IMR-90 (cell line): ENCODE measurements around the gene DBT. TPM values are rescaled to one million over a fixed set of nuclear protein-coding genes. Genes with fewer than 3 reads are reported as not detected.

Source experiments
- ATAC-seq: fragments of 200-7000 bp; cut with Tn5 transposase; 2 replicates; pipeline ENCODE4 v1.9.1; 2020; ENCODE audit warnings: low read depth, mild to moderate bottlenecking, moderate library complexity
- BruUV-seq: library from RNA; stranded (reverse); fragments of 400-500 nt; replicated peaks from 2 replicates; lab custom pipeline; 2021; lab: Mats Ljungman, UMichigan
- CTCF ChIA-PET: fragments of 300-600 bp; formaldehyde crosslinking; extraction: SDS; loops from one replicate; lab custom pipeline; 2021; ENCODE audit warnings: antibody characterized with exemption; lab: Yijun Ruan, JAX
- POLR2A ChIA-PET: fragments of 300-600 bp; sonication (Branson Sonifier 250); formaldehyde crosslinking; loops from one replicate; lab custom pipeline; 2022; ENCODE audit warnings: antibody characterized with exemption; ENCODE audit not compliant: unreplicated experiment; lab: Charles Lee
- DNase-seq: peaks from one replicate; pipeline ENCODE4 v3.0.0; 2013
- H2AFZ ChIP-seq: replicated peaks from 2 replicates; pipeline ENCODE3; 2013; ENCODE audit warnings: low read length, mild to moderate bottlenecking; ENCODE audit not compliant: poor library complexity
- H2AK5ac ChIP-seq: 2 replicates; pipeline ENCODE4 v1.6.1; 2013; ENCODE audit warnings: low read depth, low read length, inconsistent platforms
- H2AK9ac ChIP-seq: replicated peaks from 2 replicates; pipeline ENCODE3; 2013; ENCODE audit warnings: mild to moderate bottlenecking, low read depth, low read length, moderate library complexity; ENCODE audit not compliant: poor library complexity
- H2BK120ac ChIP-seq: 2 replicates; pipeline ENCODE4 v1.6.1; 2013; ENCODE audit warnings: low read depth, low read length, inconsistent platforms
- H2BK15ac ChIP-seq: 3 replicates; pipeline ENCODE4 v1.6.1; 2013; ENCODE audit warnings: low read depth, low read length, inconsistent platforms
- H2BK20ac ChIP-seq: 2 replicates; pipeline ENCODE4 v1.6.1; 2013; ENCODE audit warnings: low read depth, mild to moderate bottlenecking, inconsistent platforms, low read length, moderate library complexity
- H2BK5ac ChIP-seq: 2 replicates; pipeline ENCODE4 v1.6.1; 2013; ENCODE audit warnings: mild to moderate bottlenecking, low read depth, low read length, inconsistent platforms; ENCODE audit not compliant: poor library complexity, severe bottlenecking
- H3K14ac ChIP-seq: replicated peaks from 2 replicates; pipeline ENCODE4 v1.6.1; 2013; ENCODE audit warnings: low read depth, low read length, inconsistent platforms
- H3K18ac ChIP-seq: 2 replicates; pipeline ENCODE4 v1.6.1; 2013; ENCODE audit warnings: low read depth, low read length, control low read depth
- H3K23ac ChIP-seq: 2 replicates; pipeline ENCODE4 v1.6.1; 2013; ENCODE audit warnings: low read depth, low read length, inconsistent platforms
- H3K27ac ChIP-seq: 2 replicates; pipeline ENCODE4 v1.5.1; 2013; ENCODE audit warnings: mild to moderate bottlenecking, control low read depth, low read length; ENCODE audit not compliant: insufficient read depth
- H3K27me3 ChIP-seq: 2 replicates; pipeline ENCODE4 v1.6.1; 2013; ENCODE audit warnings: low read length; ENCODE audit not compliant: control insufficient read depth, insufficient read depth
- H3K36me3 ChIP-seq: 2 replicates; pipeline ENCODE4 v1.6.1; 2013; ENCODE audit warnings: low read length, mixed read lengths; ENCODE audit not compliant: control insufficient read depth, insufficient read depth
- H3K4ac ChIP-seq: 2 replicates; pipeline ENCODE4 v1.6.1; 2013; ENCODE audit warnings: low read depth, low read length, inconsistent platforms
- H3K4me1 ChIP-seq: 2 replicates; pipeline ENCODE4 v1.6.1; 2013; ENCODE audit warnings: low read length, mixed read lengths; ENCODE audit not compliant: control insufficient read depth, insufficient read depth
- H3K4me2 ChIP-seq: 2 replicates; pipeline ENCODE4 v1.6.1; 2013; ENCODE audit warnings: low read depth, mild to moderate bottlenecking, control low read depth, low read length, moderate library complexity
- H3K4me3 ChIP-seq: 2 replicates; pipeline ENCODE4 v1.5.1; 2013; ENCODE audit warnings: low read depth, mild to moderate bottlenecking, control low read depth, low read length, moderate library complexity; ENCODE audit not compliant: insufficient read depth
- H3K56ac ChIP-seq: 2 replicates; pipeline ENCODE4 v1.6.1; 2013; ENCODE audit warnings: low read length, inconsistent platforms; ENCODE audit not compliant: insufficient read depth; ENCODE audit errors: extremely low read depth
- H3K79me1 ChIP-seq, 2 experiments: 2 replicates each; pipeline ENCODE4 v1.6.1; 2013; ENCODE audit warnings: low read length in 2 of 2, inconsistent platforms in 1 of 2, low read depth in 1 of 2
- H3K9ac ChIP-seq: 2 replicates; pipeline ENCODE4 v1.6.1; 2013; ENCODE audit warnings: low read depth, low read length, control low read depth
- H3K9me1 ChIP-seq: 2 replicates; pipeline ENCODE4 v1.6.1; 2013; ENCODE audit warnings: low read length, inconsistent platforms; ENCODE audit not compliant: insufficient read depth
- H3K9me3 ChIP-seq: 2 replicates; pipeline ENCODE4 v1.6.1; 2013; ENCODE audit warnings: low read length; ENCODE audit not compliant: control insufficient read depth, insufficient read depth
- H4K20me1 ChIP-seq: 2 replicates; pipeline ENCODE4 v1.6.1; 2013; ENCODE audit warnings: low read length, inconsistent platforms; ENCODE audit not compliant: insufficient read depth
- H4K5ac ChIP-seq: 2 replicates; pipeline ENCODE4 v1.6.1; 2013; ENCODE audit warnings: mild to moderate bottlenecking, low read depth, low read length, control low read depth
- H4K8ac ChIP-seq, 2 experiments: 2 replicates each; pipeline ENCODE4 v1.6.1; 2013; ENCODE audit warnings: low read depth in 2 of 2, low read length in 2 of 2, control low read depth in 1 of 2, inconsistent platforms in 1 of 2
- H4K91ac ChIP-seq: 2 replicates; pipeline ENCODE4 v1.6.1; 2013; ENCODE audit warnings: low read depth, low read length, inconsistent platforms; ENCODE audit not compliant: insufficient read depth
- CHD1 ChIP-seq: IDR thresholded peaks from 2 replicates; pipeline ENCODE4 v1.6.1; 2012; ENCODE audit warnings: low read depth, low read length, improper control_type of control experiment
- dilution Hi-C: fragments of 300-500 bp; cut with HindIII; formaldehyde crosslinking; loops from one replicate; pipeline ENCODE4 v1.14.3; 2018; ENCODE audit warnings: low sequenced_read_pairs; ENCODE audit not compliant: unreplicated experiment
- in situ Hi-C: fragments of 300-500 bp; cut with MboI; formaldehyde crosslinking; loops from 3 replicates; pipeline ENCODE4 v1.14.3; 2019; ENCODE audit warnings: low sequenced_read_pairs, inconsistent platforms, mixed read lengths
- intact Hi-C: fragments of 100-400 bp; cut with micrococcal nuclease; formaldehyde crosslinking; loops from 2 replicates; pipeline ENCODE4 v1.10.0; 2022
- polyA plus RNA-seq, 3 experiments: library from polyadenylated mRNA; depleted of rRNA; stranded (reverse); fragments of >200 nt; gene quantifications; 2 replicates each; pipeline ENCODE4 v1.2.3, GENCODE V29; 2012; ENCODE audit warnings: low replicate concordance in 1 of 3
- total RNA-seq: library from RNA; depleted of rRNA; stranded (reverse); fragments of >200 nt; gene quantifications from 2 replicates; pipeline ENCODE4 v1.2.3, GENCODE V29; 2012

Gene DBT
- total and polyA plus RNA-seq, 2 of the 4 experiments (the other 2 are of a cell fraction): 3.4 to 3.8 TPM

GRCh38 chr1:100162881-100163280 lies 86.8 kb downstream of the DBT start:
- no peak overlapping the region for H3K4me3 ChIP-seq
- H2AFZ ChIP-seq: no peak overlapping the region
- H4K20me1 ChIP-seq: no peaks in the 10 kb centered on the region
- no peak overlapping the region for H2BK15ac ChIP-seq
- TF ChIP-seq CHD1: no peak
- POLR2A ChIA-PET: no interaction called here
- no peak overlapping the region for H3K23ac ChIP-seq
- H3K27me3 ChIP-seq: no peaks in the 10 kb centered on the region
- H3K9me1 ChIP-seq: no peaks in the 10 kb centered on the region
- H3K4me2 ChIP-seq: no peak overlapping the region
- no peak overlapping the region for H2BK20ac ChIP-seq
- H4K8ac ChIP-seq: no peak overlapping the region
- CTCF ChIA-PET: no interaction called here
- H2BK120ac ChIP-seq: no peak overlapping the region
- BruUV-seq: no TSS peak
- in situ Hi-C loops: no loop called here
- H3K9me3 ChIP-seq: no peaks in the 10 kb centered on the region
- H2BK5ac ChIP-seq: no peak overlapping the region
- no peak overlapping the region for H3K27ac ChIP-seq
- no peak overlapping the region for H4K91ac ChIP-seq
- H3K14ac ChIP-seq: no peak overlapping the region
- H3K18ac ChIP-seq: no peak overlapping the region
- H3K9ac ChIP-seq: no peak overlapping the region
- ATAC-seq: no peak
- DNase-seq: no peak
- no peaks in the 10 kb centered on the region for H3K4me1 ChIP-seq
- intact Hi-C loops: no loop called here
- no peak overlapping the region for H2AK5ac ChIP-seq
- no peaks in the 10 kb centered on the region for H3K36me3 ChIP-seq
- no peak overlapping the region for H3K4ac ChIP-seq
- no peaks in the 10 kb centered on the region for H3K79me1 ChIP-seq
- dilution Hi-C loops: no loop called here
- H4K5ac ChIP-seq: no peak overlapping the region
- no peak overlapping the region for H2AK9ac ChIP-seq
- H3K56ac ChIP-seq: no peak overlapping the region
